COR-L47 (cell line): ENCODE results near the gene FOXO4.

Experiments
- DNase-seq: peaks from one replicate; lab custom pipeline; 2025; lab: John Stamatoyannopoulos, UW

Gene FOXO4

DNA sequence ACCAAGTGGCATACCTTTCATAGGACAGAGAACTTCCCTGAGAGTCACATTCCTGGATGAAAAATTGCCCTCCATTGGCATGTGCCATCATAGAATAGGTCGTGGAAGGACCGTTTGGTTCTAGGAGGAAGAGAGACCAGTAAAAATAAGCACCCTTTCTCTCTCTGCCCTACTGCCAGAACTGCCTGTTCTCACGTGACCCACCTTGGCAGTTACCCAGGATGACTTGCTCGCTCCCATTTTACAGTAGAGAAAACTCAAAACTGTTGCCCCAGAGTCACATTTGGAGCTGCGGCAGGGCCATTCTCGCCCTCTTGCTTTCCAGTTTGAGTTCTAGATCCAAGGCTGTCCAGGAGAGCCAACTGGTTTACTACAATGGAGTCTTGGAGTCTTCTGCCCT is 47.9 kb downstream of the FOXO4 start:
- no peak for DNase-seq

GRCh38 chrX:71144651-71145050 is 49.0 kb downstream of the FOXO4 start, which contains the start of gene NLGN3:
Gene NLGN3, plus strand, starts transcription at chrX:71144841. Its CDS starts 2,909 bp downstream, at chrX:71147750.
- DNase-seq = no peak

DNA sequence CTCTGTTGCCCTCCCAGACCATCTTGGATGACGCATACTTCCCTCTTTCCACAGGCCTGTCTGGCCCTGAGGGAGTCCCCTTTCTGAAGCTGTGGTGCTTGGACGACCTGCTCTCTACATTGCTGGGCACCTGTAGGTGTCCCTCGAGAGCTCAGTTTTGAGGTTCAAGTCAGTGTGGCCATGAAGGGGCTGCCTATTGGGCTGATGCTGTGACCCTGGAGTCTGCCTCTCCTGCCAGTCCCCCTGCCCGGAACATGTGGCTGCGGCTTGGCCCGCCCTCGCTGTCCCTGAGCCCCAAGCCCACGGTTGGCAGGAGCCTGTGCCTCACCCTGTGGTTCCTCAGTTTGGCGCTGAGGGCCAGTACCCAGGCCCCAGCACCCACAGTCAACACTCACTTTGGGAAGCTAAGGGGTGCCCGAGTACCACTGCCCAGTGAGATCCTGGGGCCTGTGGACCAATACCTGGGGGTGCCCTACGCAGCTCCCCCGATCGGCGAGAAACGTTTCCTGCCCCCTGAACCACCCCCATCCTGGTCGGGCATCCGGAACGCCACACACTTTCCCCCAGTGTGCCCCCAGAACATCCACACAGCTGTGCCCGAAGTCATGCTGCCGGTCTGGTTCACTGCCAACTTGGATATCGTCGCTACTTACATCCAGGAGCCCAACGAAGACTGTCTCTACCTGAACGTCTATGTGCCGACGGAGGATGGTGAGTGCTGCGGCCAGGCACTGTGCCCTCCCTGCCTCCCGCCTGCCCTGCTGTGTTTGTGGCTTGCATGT is 52.0 kb downstream of the FOXO4 start:
- no peak for DNase-seq

DNA sequence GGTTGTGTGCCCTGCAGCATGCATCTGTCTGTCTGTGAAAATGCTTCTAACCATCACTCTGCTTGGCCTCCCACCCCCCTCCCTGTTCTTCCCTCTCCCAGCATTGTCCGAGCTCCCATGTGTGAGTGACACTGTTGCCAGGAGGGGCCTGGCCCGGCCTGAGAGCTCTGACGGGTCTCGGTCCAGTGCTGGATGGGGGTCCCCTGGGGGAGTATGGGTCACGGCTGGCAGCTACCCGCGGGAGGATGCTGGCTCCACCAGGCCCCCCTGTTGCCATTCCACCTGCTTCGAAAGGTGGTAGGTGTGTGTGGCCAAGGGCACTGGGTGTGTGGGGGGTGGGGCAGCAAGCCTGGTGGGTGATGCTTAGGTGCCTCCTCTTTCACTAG is 52.6 kb downstream of the FOXO4 start:
- DNase-seq = no peak

GRCh38 chrX:71151366-71151765 is 55.7 kb downstream of the FOXO4 start:
- DNase-seq = no peak
